Activated T-cell treated with anti-CD3 and anti-CD28 coated beads, Interleukin-2, amount 50 U/mL, for 1 hour (primary cell): ENCODE results near the gene STX7.
"Not testable (repeated sequence)": the region's sequence is repeated elsewhere in the genome, so short reads cannot be mapped to it uniquely, and the experiment has no call there.

ENCODE experiments used
- DNase-seq: peaks from one replicate; pipeline ENCODE4 v3.0.0-alpha.2; 2020

The STX7 gene

DNA sequence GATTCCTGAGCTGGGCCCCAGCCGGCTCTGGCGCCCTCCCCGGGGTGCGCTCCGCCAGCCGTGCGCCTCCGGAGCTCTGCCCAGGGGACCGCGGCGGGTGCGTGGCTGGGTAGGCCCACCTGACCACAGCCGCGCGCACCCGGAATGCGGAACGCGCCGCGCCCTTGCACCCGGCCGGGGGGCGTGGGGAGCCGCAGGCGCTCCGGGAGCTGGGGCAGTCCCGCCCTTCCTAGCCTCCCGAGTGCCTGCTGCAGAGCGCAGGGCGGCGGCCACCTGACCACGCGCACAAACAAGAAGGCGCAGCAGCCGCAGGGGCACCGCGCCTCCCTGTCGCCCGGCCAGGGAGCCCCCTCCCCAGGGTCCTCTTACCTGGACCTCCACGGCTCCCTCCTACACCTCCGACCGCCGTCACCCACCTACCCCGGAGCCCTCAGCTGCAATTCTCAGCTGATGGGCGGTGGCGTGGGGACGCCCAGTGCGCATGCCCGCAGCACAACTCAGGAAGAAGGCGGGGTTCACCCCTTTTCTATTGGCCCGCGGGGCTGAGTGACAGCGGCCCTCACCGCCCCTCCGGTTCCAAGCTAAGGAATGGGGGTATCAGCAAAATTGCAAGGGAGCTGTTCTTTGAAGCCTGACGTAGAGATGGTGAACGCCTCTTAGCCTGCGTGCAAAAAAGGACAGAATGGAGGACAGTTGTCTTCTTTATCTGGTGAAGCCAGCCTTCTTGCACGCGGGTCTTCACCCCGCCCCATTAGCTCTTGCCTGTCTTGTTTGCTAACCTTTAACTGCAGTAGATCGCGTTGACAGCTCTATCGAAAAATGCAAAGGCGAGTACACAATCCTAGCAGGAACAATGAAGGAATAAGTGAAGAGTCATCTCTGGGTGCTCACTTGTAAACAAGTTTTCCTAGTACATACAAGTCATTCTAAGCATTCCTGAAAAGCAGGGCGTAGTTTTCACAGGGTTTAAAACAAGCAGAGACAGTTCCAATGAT lies at the start of gene STX7:
Gene STX7 (minus strand): TSS at position 479 of the 995 bp plus-strand sequence. CDS start 9,586 bp downstream, outside the sequence.
- DNase-seq, result peak; percentile 87

DNA sequence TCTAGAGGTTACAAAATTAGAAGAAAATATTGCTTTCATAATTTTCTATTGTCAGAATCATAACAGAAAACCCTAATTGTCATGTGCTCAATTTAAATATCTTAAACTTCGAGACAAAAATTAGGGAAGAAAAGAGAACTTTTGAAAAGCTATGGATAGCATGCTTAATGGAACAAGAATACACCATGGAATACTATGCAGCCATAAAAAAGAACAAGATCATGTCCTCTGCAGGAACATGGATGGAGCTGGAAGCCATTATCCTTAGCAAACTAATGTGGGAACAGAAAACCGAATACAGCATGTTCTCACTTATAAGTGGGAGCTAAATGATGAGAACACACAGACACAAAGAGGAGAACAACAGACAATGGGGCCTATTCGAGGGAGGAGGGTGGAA lies 47.2 kb upstream of the STX7 start:
- not testable (repeated sequence) for DNase-seq

DNA sequence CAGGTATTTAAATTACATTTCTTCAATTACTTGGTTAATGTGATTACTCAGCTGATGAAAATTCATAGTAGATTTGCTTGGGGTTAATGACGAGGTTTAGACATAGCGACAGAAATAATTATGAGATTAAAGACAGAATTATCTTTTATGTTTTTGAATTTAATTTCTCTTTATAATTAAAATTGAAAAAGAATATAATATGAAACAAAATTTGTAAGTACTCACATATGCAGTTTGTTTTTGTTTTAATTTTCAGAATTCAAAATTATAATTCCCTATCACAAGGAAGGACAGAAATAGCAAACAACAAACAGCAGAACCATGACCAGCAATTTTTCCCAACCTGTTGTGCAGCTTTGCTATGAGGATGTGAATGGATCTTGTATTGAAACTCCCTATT lies 39.5 kb upstream of the STX7 start, which contains the start of gene TAAR8:
Gene TAAR8 (plus strand): TSS at position 301 of the 400 bp plus-strand sequence. CDS start 21 bp downstream, at position 322.
- no peak for DNase-seq

- DNase-seq, result no peak
Observed at GRCh38 chr6:132551214-132551613, 38.3 kb upstream of the STX7 start.

DNA sequence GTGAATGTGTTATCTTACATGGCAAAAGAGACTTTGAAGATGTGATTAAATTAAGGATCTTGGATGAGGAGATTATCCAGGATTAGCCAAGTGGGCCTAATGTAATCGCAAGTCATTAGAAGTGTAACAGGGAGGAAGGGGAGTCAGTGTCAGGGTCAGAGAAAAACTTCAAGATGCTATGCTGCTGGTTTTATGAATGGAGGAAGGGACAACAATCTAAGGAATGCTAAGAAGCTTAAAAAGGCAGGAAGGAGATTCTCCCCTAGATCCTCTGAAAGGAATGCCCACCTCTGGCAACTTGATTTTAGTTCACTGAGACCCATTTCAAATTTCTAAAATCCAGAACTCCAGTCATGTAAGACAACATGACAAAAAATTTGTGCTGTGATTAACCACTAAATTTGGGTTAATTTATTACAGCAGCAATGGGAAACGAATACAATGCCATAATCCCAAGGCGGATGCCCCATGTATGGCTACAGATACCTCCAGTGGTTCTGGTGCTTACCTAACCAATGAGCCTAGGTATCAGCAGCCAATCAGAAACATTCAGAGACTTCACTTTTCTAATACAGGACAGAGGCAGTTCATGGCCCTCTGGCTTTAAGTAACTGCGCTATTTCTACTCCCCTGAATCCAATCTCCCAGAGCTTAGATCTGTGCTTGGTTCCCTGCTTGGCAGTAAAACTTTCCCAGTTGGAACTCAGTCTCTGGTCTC lies 36.0 kb upstream of the STX7 start:
- DNase-seq, result no peak

DNA sequence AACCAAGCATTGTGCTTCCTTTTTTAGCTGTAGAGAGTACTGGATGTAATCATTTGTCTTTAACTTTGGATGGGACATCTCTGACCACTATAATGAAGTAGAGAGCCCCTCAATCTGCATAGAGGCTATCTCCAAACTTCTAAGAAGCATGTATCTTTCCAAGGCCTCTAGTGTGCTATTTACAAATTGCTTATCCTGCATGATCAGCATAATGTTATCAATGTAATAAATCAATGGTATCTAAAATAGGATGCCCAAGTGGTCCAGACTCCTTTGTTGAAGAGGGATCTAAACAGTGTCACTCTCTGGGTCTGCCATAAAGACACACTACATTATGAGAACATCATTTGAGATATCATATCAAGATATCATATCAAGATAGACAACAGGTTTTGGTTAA lies 31.9 kb upstream of the STX7 start:
- DNase-seq, result no peak

- no peak for DNase-seq
Observed at GRCh38 chr6:132537977-132538376, 25.1 kb upstream of the STX7 start, which contains the start of gene TAAR9. TAAR9 (plus strand) TSS chr6:132538277; CDS start chr6:132538290, 13 bp downstream.

DNA sequence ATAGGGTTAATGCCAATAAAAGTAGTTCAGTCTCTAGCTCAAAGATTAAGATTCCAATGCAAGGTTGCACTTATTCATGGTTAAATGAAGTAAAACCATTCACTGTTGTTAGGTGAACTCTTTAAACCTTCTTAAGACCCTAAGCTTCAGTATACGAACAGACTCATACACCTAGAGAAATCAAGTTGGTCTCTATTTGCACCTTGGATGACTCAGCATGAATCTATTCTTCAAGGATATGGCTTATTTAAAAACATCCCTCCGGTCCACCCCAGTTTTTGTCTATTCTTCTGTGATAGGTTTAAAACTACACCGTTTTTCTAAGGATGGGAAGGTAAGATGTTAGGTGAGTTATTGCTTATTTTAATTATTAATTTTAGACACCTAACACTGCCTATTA lies 24.2 kb upstream of the STX7 start:
- DNase-seq, result no peak

DNA sequence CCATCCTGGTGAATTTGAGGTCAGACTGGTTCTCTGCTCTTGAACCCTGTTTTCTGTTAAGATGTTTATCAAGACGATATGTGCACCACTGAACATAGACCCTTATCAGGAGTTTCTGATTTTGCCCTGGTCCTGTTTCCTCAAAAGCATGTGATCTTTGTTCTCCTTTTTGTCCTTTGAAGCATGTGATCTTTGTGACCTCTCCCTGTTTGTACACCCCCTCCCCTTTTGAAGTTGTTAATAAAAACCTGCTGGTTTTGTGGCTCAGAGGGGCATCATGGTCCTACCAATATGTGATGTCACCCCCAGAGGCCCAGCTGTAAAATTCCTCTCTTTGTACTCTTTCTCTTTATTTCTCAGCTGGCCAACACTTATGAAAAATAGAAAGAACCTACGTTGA lies 21.6 kb upstream of the STX7 start:
- not testable (repeated sequence) for DNase-seq

- no peak for DNase-seq
Observed at GRCh38 chr6:132530293-132530974, 17.5 kb upstream of the STX7 start.

DNA sequence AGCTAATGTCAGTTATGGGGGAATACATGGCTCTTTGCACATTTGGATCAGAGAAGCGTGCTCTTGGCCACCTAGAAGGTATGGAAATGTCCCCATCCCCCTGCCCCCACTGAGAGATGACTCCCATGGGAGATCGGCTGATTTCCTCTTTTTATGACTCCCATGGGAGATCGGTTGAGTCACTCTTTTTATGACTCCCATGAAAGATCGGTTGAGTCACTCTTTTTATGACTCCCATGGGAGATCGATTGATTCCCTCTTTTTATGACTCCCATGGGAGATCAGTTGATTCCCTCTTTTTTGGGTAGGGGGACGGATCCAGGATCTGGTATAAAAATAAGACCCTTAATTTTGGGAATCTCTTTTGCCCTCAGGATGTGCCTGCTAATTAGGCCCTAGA lies 14.9 kb upstream of the STX7 start:
- no peak for DNase-seq

- DNase-seq, result no peak
Observed at GRCh38 chr6:132526461-132526860, 13.5 kb upstream of the STX7 start.

- DNase-seq, result no peak
Observed at GRCh38 chr6:132525866-132526265, 12.9 kb upstream of the STX7 start.

GRCh38 chr6:132524646-132525045 lies 11.7 kb upstream of the STX7 start:
- DNase-seq, result no peak

DNA sequence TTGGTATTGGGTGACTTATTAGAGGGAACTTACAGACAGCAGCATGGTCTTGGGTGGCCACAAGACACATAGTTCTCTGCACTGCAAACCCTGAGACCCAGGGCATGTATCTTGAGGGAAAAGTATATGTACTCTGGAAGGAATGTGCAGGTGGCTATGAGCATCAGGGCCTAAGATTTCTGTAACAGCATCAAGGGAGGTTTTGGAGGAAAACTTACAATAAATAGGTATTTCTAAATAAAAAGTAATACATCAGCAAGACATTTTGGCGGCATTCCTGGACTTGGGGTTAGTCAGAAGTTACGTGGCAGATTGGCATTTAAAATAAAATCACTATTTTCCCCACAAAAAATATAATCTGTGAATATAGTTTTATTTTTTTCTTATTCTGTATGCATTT lies 8.0 kb upstream of the STX7 start:
- no peak for DNase-seq

- DNase-seq, result no peak
Observed at GRCh38 chr6:132515386-132515785, 2.5 kb upstream of the STX7 start.

DNA sequence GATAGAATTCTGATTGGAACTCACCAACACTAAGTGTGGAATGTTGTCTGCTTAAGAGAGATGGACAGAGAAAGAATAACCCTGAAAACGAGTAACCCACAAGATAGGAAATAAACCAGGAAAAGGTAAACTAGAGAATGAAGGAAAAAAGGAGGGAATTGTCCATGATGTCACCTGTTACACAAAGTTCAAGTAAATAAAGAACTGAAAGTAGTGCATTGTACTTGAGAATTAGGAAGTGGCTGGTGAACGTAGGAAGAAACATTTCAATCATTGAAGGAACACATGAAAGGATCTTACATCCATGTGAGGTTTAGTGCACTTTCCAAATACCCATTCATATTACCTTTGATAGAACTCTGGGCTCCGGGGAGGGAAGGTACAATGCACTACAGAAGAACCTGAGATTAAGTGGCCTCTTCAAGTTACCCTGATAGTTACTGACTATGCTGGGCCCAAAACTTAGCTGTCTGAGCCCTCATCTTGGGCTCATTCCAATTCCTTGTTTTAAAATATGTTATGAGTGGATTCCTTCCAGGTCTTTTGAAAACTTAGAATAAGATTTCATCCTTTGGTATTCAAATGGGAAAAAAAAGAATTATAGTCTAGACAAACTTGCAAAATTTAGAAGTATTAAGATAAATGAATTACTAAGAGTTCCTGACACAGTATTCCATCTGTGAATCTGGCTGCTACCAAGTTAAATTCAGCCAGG lies 1.1 kb upstream of the STX7 start:
- DNase-seq, result no peak

DNA sequence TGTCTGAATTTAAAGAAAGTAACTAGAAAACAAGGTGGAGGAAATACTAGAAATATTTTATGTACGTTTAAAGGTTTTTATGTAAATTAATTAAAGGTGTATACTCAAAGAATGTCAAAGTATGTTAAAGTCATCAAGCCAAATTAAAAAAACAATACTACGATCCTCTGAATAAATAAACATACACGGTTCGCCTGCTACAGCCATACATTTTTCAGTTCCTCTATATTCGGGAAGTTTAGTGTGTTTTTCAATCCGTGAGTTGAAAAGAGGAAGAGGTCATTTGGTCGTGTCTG lies 626 bp downstream of the STX7 start:
- no peak for DNase-seq

GRCh38 chr6:132511831-132512220 lies 1.1 kb downstream of the STX7 start:
- no peak for DNase-seq

- no peak for DNase-seq
Observed at GRCh38 chr6:132511210-132511830, 1.6 kb downstream of the STX7 start.

DNA sequence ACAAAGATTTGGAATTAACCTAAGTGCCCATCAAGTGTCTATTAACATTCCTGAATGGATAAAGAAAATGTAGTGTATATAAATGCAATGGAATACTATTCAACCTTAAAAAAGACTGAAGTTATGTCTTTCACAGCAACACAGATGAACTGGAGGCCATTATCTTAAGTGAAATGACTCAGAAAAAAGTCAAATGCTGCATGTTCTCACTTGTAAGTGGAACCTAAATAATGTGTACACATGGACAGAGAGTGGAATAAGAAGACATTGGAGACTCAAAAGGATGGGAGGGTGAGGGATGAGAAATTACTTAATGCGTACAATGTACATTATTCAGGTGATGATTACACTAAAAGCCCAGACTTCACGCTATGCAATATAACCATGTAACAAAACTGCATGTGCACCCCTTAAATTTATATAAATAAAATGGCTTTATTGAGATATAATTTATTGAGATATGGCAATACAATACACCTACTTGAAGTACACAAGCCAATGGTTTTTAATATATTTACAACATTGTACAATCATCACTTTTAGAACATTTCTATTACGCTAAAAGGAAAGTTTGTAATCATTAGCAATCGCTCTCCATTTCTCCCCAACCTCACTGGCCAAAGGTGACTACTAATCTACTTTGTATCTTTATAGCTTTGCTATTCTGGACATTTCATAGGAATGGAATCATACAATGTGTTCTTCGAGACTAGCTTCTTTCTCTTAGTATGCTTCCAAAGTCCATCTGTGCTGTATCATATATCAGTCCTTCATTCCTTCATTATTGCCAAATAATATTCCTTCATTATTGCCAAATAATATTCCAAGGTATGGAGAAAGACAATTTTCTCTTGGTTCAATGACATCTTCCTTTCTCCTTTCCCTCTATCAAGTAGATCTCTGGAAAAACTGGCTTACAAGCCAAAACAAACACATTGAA lies 5.8 kb downstream of the STX7 start:
- no peak for DNase-seq
